IPS-20b (cell line): ENCODE data around the gene TMEM151B.
A peak's percentile ranks its signal among the peaks of the same experiment; 100 is the strongest.

ENCODE experiments used
- H3K27ac ChIP-seq: one replicate; pipeline ENCODE4 v1.5.1; 2013; ENCODE audit warnings: low read length
- H3K27me3 ChIP-seq: 2 replicates; pipeline ENCODE4 v1.6.1; 2013; ENCODE audit warnings: mild to moderate bottlenecking, low read length, inconsistent platforms; ENCODE audit not compliant: insufficient read depth
- H3K36me3 ChIP-seq: 2 replicates; pipeline ENCODE4 v1.6.1; 2013; ENCODE audit warnings: low read depth, mild to moderate bottlenecking, inconsistent platforms, low read length, moderate library complexity; ENCODE audit not compliant: insufficient read depth
- H3K4me1 ChIP-seq: 2 replicates; pipeline ENCODE4 v1.6.1; 2013; ENCODE audit warnings: mild to moderate bottlenecking, control low read depth, inconsistent platforms, low read length, moderate library complexity; ENCODE audit not compliant: insufficient read depth
- H3K4me3 ChIP-seq: 2 replicates; pipeline ENCODE4 v1.5.1; 2013; ENCODE audit warnings: mild to moderate bottlenecking, low read length, inconsistent platforms
- H3K9ac ChIP-seq: 2 replicates; pipeline ENCODE4 v1.6.1; 2013; ENCODE audit warnings: low read depth, mild to moderate bottlenecking, inconsistent platforms, low read length, moderate library complexity
- H3K9me3 ChIP-seq: 2 replicates; pipeline ENCODE4 v1.6.1; 2013; ENCODE audit warnings: mild to moderate bottlenecking, low read depth, low read length, inconsistent platforms; ENCODE audit not compliant: insufficient read depth

The TMEM151B gene

DNA sequence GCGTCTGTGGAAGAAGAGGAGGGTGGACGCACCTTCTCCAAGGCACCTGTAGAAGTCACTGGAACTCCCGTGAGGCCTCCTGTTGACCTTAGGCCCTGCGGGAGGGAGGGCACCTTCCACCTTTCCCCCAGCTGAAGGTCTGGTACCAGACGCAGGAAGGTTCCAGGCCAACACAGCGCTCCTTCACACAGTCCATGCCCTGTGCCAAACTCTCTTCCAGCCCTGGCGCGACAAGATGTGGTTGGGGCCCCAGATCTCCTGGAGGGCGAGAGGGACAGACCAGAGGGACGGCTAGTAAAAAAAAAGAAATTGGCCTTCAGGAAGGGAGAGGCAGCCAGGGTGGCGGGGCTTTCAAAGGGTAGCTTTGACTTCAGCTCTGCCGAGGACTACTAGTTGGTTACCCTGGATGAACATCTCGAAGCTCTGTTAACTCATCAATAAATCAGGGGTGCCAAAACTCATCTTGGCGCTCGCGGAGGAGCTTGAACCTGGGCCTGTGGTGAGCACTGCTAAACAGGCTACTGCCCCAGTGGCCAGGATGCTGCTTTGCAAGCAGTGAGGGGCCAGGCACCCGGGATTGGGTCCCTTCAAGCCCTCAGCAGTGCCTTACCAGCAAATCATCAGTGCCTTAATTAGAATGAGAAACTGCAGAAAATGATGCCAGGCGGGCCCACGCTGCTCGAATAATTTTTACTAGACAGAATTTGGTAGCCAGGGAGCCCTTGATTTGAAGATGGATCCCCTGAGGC, 28.0 kb downstream of the TMEM151B start:
- H3K4me1 ChIP-seq: no peaks in the 10 kb centered on the region; the same call in 1 of the 2 replicates
- H3K27ac ChIP-seq: no peak overlapping the region
- peaks cover 32% of the 10 kb centered on the region for H3K36me3 ChIP-seq
- H3K9me3 ChIP-seq: no peaks in the 10 kb centered on the region
- peak overlapping the region; percentile 79 for H3K4me3 ChIP-seq
- peaks cover 42% of the 10 kb centered on the region for H3K27me3 ChIP-seq
- peak overlapping the region; percentile 65; the same call in 1 of the 2 replicates for H3K9ac ChIP-seq

DNA sequence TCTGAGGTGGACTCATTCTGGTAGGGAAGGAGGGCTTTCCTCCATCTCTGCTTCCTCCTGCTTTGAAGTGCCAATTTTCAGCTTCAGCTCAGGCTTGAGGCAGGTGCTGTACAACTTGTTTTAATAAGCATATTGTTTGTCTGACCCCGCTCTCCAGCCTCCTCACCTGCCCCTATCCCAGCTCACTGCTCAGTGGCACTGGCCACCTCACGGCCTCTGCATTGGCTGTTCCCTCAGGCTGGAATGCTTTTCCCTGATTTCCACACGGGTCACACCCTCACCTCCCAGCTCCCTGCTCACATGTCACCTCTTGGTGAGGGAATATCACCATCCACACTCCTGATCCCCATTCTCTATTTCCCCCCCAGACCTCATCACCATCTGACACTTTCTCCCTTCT, 28.6 kb downstream of the TMEM151B start:
- H3K9me3 ChIP-seq: no peaks in the 10 kb centered on the region
- no peak overlapping the region for H3K27ac ChIP-seq
- peaks cover 39% of the 10 kb centered on the region for H3K36me3 ChIP-seq
- peaks cover 42% of the 10 kb centered on the region for H3K27me3 ChIP-seq
- H3K4me3 ChIP-seq: no peak overlapping the region
- H3K9ac ChIP-seq: no peak overlapping the region
- no peaks in the 10 kb centered on the region; the same call in 1 of the 2 replicates for H3K4me1 ChIP-seq

DNA sequence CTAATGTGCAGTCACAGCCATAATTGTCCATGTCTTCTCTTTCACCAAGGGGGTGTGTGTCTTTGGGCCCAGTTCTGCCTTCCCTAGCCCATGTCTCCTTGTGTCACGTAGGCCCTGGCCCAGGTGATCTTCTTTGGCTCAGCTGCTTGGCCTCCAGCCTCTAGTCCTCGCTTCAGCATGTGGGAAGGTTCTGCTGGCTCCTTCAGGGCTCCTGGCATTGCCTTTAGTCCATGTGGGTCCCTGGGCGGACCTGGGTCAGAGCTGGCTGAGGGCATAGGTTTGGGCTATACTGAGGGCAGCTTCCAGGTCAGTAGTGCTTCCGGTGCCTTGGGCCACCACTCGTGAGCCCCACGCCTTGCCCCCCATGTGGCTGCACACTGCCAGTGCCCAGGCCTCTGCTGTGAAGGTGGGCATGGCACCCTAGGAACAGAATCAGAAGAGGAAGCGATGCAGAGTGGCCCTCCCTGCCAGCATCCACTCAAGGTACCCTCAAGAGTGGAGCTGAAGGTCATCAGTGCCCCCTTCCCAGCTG, 30.1 kb downstream of the TMEM151B start:
- no peak overlapping the region for H3K27ac ChIP-seq
- no peak overlapping the region for H3K4me3 ChIP-seq
- peaks cover 54% of the 10 kb centered on the region for H3K36me3 ChIP-seq
- peaks cover 35% of the 10 kb centered on the region for H3K27me3 ChIP-seq
- H3K4me1 ChIP-seq: no peaks in the 10 kb centered on the region; the same call in 1 of the 2 replicates
- no peak overlapping the region for H3K9ac ChIP-seq
- no peaks in the 10 kb centered on the region for H3K9me3 ChIP-seq

DNA sequence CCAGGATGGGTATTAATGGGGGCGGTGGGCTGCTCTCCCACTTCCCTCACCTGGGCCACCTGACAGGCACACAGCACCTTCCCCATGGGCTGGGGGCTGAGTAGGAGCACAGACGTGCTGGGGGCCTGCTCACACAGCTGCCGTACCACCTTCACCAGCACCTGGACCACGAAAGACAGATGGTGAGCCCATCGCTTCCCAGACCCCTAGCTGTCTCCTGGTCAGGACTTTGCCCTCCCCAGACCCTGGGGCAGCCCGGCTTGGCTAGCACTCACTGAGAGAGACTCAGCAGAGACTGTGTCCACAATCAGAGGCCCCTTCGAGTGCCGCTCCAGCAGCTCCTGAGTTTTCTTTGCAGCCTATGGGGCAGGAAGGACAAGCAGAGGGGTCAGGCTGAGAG, 30.9 kb downstream of the TMEM151B start:
- Histone ChIP-seq H3K4me3 (no peak overlapping the region), H3K9ac (no peak overlapping the region), H3K36me3 (peaks cover 61% of the 10 kb centered on the region), H3K4me1 (no peaks in the 10 kb centered on the region; the same call in 1 of the 2 replicates), H3K27ac (no peak overlapping the region), H3K27me3 (peaks cover 27% of the 10 kb centered on the region), H3K9me3 (no peaks in the 10 kb centered on the region)

DNA sequence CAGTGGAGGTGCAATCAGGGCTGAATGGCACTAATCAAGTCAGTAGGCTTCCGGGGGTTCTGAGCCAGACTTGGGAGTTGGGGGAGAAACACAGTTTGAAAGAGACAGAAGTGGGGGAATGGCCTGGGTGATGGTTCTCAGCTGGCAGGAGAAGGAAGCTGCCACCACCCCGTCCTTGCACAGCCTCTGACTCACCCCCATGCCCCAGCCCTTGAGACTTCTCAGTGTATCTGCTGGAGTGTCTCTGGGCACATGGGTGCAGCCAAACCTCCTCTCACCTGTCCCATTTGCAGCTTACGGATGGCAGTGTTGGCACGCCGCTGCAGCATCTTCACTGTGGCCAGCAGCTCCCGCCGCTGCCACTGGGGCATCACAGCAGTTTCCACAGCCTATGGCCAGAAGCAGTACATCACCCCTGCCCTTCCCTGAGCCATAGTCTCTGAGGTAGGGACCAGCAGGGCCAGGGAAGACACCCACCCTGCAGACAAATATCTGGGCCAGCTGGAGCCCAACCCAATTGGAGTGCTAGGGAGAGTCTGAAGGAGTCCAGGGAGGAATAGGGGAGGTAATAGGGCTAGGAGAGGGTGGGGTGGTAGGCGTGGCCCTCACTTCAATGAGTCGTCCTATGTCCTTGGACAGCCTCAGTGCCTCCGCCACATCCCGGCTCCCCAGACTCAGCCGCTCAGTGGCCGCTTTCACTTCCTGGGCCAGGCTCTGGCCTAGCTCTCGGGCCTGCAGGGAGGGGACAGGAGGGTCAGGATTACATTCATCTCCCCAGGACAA, 31.7 kb downstream of the TMEM151B start:
- no peaks in the 10 kb centered on the region; the same call in 1 of the 2 replicates for H3K4me1 ChIP-seq
- no peak overlapping the region for H3K9ac ChIP-seq
- H3K27me3 ChIP-seq: peaks cover 18% of the 10 kb centered on the region
- no peaks in the 10 kb centered on the region for H3K9me3 ChIP-seq
- H3K4me3 ChIP-seq: no peak overlapping the region
- no peak overlapping the region for H3K27ac ChIP-seq
- H3K36me3 ChIP-seq: peaks cover 70% of the 10 kb centered on the region

DNA sequence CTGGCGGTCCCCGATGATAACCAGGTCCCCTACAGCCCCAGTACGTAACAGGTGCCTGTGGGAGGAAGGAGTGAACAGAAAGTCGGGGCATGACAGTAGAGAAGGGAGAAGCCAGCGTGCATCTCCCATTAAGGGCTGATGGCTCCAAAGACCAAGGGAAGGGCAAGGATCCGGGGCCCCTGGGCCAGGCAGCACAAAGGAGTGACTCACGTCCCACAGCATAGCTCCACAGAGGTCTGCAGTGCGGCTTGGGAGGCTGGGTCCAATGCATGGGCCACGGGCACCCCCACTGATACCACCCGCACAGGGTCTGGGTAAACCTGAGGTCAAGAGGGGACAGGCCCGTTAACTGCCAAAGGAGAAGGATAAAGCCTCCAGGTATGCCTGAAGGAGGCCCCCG, 32.6 kb downstream of the TMEM151B start:
- Histone ChIP-seq H3K9ac (no peak overlapping the region), H3K4me1 (no peaks in the 10 kb centered on the region), H3K9me3 (no peaks in the 10 kb centered on the region), H3K36me3 (peaks cover 79% of the 10 kb centered on the region), H3K27me3 (peaks cover 10% of the 10 kb centered on the region), H3K27ac (no peak overlapping the region), H3K4me3 (no peak overlapping the region)

DNA sequence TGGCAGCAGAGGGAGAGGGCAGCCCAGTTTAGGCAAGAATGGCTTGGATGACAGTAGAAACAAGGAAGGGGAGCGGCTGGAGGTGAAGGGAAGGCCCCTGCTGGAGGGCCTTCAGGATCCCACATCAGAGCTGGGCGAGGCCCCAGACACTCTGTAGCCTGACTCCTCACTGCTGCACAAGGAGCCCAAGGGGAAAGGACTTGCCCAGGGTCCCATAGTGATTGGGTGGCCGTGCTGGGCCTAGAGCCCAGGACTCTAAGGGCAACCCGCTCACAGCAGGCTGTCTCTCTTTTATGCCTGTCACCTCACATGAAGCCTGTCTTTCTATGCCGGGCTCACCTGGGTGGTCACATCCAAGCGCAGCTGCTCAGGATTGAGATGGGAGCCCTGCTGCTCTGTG, 33.6 kb downstream of the TMEM151B start:
- Histone ChIP-seq H3K4me1 (no peaks in the 10 kb centered on the region), H3K27ac (no peak overlapping the region), H3K27me3 (peaks cover under 1% of the 10 kb centered on the region; the same call in 1 of the 2 replicates), H3K9me3 (no peaks in the 10 kb centered on the region), H3K36me3 (peaks cover 87% of the 10 kb centered on the region), H3K9ac (no peak overlapping the region), H3K4me3 (no peak overlapping the region)

DNA sequence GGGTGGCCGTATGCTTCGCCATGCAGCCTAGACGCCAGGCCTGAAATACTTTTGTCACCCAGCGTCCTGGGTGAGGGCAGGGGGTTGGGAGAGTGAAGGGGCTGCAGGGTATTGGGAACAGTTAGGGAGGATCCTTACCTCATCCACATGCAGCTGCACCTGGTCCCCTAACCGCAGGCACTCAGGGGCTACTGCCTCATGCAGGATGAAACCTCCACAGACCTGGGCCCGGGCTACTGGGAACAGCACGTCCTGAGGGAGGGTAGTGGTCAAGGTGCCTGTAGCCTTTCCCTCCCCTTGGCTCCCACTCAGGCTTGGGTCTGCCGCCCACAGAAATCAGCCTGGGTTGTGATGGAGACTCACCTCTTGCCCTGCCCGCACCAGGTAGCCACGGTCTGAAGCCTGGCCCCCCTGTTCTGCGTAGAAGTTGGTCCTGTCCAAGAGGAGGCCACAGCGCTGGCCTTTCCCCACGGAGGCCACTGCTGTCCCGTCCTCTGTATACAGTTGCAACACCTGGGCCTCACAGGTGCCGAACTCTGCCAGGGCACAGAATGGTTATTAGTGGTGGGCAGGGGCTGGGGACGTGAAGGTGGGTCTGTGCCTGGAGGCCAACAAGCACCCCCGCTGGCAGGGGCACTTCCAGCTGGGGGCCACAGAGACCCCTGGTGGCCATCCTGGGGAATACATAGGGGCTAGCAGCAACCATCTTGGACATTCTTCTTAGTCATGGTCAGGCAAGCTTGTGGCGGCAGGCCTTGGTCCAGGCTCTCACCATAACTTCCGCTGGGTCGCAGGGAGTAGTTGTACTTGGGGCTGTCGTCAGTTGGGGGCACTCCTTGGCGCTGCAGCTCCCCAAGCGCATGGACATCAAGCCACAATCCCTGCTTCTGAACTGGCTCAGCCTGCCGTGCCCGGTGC, 34.3 kb downstream of the TMEM151B start:
- Histone ChIP-seq H3K9ac (no peak overlapping the region), H3K27me3 (no peaks in the 10 kb centered on the region), H3K9me3 (no peaks in the 10 kb centered on the region), H3K36me3 (peaks cover 94% of the 10 kb centered on the region), H3K4me3 (no peak overlapping the region), H3K4me1 (no peaks in the 10 kb centered on the region), H3K27ac (no peak overlapping the region)

DNA sequence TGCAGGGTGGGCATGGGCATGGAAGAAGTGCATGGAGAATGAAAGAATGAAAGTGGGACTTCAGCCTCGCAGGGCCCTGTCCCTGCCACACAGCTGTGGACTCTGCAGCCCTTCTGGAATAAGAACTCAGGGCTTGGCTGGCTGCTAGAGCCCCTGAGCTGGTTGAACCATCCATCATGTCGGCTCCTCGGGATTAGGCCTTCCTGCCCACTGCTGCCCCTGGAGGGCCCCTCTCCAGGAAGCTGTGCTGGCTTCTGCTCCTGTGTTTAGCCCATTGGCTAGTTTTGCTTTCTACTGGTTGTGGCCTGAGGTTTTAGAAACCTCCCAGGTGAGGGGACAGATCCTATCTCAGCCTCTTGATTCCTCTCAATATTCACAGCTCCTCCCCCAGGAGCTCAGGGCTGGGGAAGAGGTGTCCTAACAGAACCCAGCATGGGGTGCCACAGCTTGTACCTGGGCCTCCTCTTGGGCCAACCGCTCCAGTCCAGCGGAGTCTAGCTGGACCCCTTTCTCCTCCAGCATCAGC, 35.0 kb downstream of the TMEM151B start:
- H3K9ac ChIP-seq: no peak overlapping the region
- H3K27ac ChIP-seq: no peak overlapping the region

DNA sequence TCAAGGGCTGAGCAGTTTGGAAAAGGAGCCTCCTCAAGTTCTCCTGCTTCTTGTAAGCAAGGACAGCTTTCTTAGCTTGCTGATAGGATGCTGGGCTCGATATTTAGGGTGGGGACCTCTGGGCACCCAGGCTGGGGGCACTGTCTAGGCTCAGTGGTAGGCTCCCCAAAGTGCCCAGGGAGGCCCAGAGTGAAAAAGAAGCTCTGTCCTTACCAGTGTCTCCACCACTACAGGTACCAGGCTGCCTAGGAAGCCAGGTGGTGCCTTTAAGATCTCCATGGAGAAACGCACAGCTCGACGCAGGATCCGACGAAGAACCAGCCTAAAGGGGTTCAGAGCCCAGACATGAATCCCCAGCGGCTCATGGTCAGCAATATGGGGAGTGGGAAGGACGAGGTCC, 36.5 kb downstream of the TMEM151B start:
- Histone ChIP-seq H3K27ac (no peak overlapping the region), H3K9ac (no peak overlapping the region), H3K4me1 (no peaks in the 10 kb centered on the region), H3K9me3 (no peaks in the 10 kb centered on the region), H3K4me3 (no peak overlapping the region), H3K36me3 (peaks cover 98% of the 10 kb centered on the region), H3K27me3 (no peaks in the 10 kb centered on the region)

More for the DNA sequence above, 35.0 kb downstream of the TMEM151B start:
- no peaks in the 10 kb centered on the region for H3K9me3 ChIP-seq
- H3K27me3 ChIP-seq: no peaks in the 10 kb centered on the region
- H3K4me3 ChIP-seq: no peak overlapping the region
- H3K36me3 ChIP-seq: peaks cover 98% of the 10 kb centered on the region
- no peaks in the 10 kb centered on the region for H3K4me1 ChIP-seq

DNA sequence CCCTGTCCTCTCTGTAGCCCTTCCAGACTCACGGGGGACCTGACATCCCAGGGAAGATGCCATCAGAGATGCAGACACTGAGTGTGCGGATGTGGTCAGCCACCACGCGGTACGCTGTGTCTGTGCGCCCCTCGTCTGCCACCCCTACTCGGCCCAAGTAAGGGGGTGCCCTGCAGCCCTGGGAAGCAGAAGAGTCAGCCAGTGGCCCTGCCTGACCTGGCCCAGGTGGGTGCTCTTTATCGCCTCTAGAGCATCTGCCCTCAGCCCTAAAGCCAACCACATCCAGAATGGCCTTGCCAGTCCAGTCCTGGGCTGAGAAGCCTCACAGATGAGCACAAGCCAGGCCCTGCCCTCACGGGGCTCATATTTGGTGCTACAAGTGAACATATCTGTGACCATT, 37.0 kb downstream of the TMEM151B start:
- H3K27me3 ChIP-seq: no peaks in the 10 kb centered on the region
- peaks cover 94% of the 10 kb centered on the region for H3K36me3 ChIP-seq
- H3K4me3 ChIP-seq: no peak overlapping the region
- no peak overlapping the region for H3K27ac ChIP-seq
- no peaks in the 10 kb centered on the region for H3K9me3 ChIP-seq
- no peak overlapping the region for H3K9ac ChIP-seq
- no peaks in the 10 kb centered on the region for H3K4me1 ChIP-seq
